H9 (cell line): Measurements from ENCODE around the gene AGMO. TPM values are rescaled to one million over a fixed set of nuclear protein-coding genes. Genes with fewer than 3 reads are reported as not detected.

Experiments used
- DNase-seq: peaks from one replicate; pipeline ENCODE4 v3.0.0-alpha.2; 2017
- H2AFZ ChIP-seq: one replicate; pipeline ENCODE4 v1.6.1; 2013; ENCODE audit warnings: mild to moderate bottlenecking, low read length, control low read depth, moderate library complexity
- H2AK5ac ChIP-seq: 2 replicates; pipeline ENCODE4 v1.6.1; 2013; ENCODE audit warnings: low read length, control low read depth, mixed read lengths; ENCODE audit not compliant: insufficient read length
- H2BK120ac ChIP-seq: one replicate; pipeline ENCODE4 v1.6.1; 2013; ENCODE audit warnings: low read depth, mild to moderate bottlenecking, low read length, control low read depth, inconsistent platforms; ENCODE audit not compliant: poor library complexity, severe bottlenecking
- H2BK12ac ChIP-seq: 2 replicates; pipeline ENCODE4 v1.6.1; 2013; ENCODE audit warnings: low read length, control low read depth, mixed read lengths, low read depth; ENCODE audit not compliant: insufficient read length
- H2BK15ac ChIP-seq: 2 replicates; pipeline ENCODE4 v1.6.1; 2013; ENCODE audit warnings: low read depth, low read length, control low read depth
- H2BK20ac ChIP-seq: one replicate; pipeline ENCODE4 v1.6.1; 2013; ENCODE audit warnings: low read depth, mild to moderate bottlenecking, low read length, control low read depth, inconsistent platforms; ENCODE audit not compliant: poor library complexity, severe bottlenecking
- H2BK5ac ChIP-seq: 2 replicates; pipeline ENCODE4 v1.6.1; 2013; ENCODE audit warnings: low read length, control low read depth, mixed read lengths; ENCODE audit not compliant: insufficient read length
- H3K14ac ChIP-seq: 2 replicates; pipeline ENCODE4 v1.6.1; 2013; ENCODE audit warnings: low read length, control low read depth; ENCODE audit not compliant: insufficient read depth
- H3K18ac ChIP-seq: 2 replicates; pipeline ENCODE4 v1.6.1; 2013; ENCODE audit warnings: low read depth, mild to moderate bottlenecking, mixed read lengths, low read length, control low read depth; ENCODE audit not compliant: insufficient read length
- H3K23ac ChIP-seq: 2 replicates; pipeline ENCODE4 v1.6.1; 2013; ENCODE audit warnings: low read length, control low read depth, mixed read lengths, low read depth; ENCODE audit not compliant: insufficient read length
- H3K23me2 ChIP-seq: 2 replicates; pipeline ENCODE4 v1.6.1; 2013; ENCODE audit warnings: low read depth, mild to moderate bottlenecking, mixed read lengths, low read length, control low read depth; ENCODE audit not compliant: insufficient read length, poor library complexity, severe bottlenecking
- H3K27ac ChIP-seq: 2 replicates; pipeline ENCODE4 v1.5.1; 2013; ENCODE audit warnings: low read length, control low read depth, mixed read lengths, low read depth; ENCODE audit not compliant: insufficient read length
- H3K27me3 ChIP-seq: 2 replicates; pipeline ENCODE4 v1.6.1; 2013; ENCODE audit warnings: low read length, control low read depth, inconsistent platforms; ENCODE audit not compliant: insufficient read depth
- H3K4ac ChIP-seq: 2 replicates; pipeline ENCODE4 v1.6.1; 2013; ENCODE audit warnings: low read depth, mild to moderate bottlenecking, control low read depth, inconsistent platforms, low read length, moderate library complexity
- H3K4me1 ChIP-seq: 2 replicates; pipeline ENCODE4 v1.6.1; 2013; ENCODE audit warnings: low read length, control low read depth, inconsistent platforms; ENCODE audit not compliant: insufficient read depth
- H3K4me2 ChIP-seq: 2 replicates; pipeline ENCODE4 v1.6.1; 2013; ENCODE audit warnings: low read length, control low read depth, mixed read lengths; ENCODE audit not compliant: insufficient read length, insufficient read depth
- H3K56ac ChIP-seq: 2 replicates; pipeline ENCODE4 v1.6.1; 2013; ENCODE audit warnings: low read depth, mild to moderate bottlenecking, mixed read lengths, low read length, control low read depth; ENCODE audit not compliant: insufficient read length
- H3K79me1 ChIP-seq: 2 replicates; pipeline ENCODE4 v1.6.1; 2013; ENCODE audit warnings: low read depth, mild to moderate bottlenecking, moderate library complexity, low read length, control low read depth, inconsistent platforms; ENCODE audit not compliant: insufficient read depth, poor library complexity, severe bottlenecking
- H3K79me2 ChIP-seq: 2 replicates; pipeline ENCODE4 v1.6.1; 2013; ENCODE audit warnings: low read length, control low read depth, inconsistent platforms; ENCODE audit not compliant: insufficient read depth
- H3K9ac ChIP-seq: 2 replicates; pipeline ENCODE4 v1.6.1; 2013; ENCODE audit warnings: low read length, control low read depth, mixed read lengths; ENCODE audit not compliant: insufficient read length; ENCODE audit errors: extremely low read depth
- H3K9me3 ChIP-seq: one replicate; pipeline ENCODE4 v1.6.1; 2013; ENCODE audit warnings: low read depth, low read length, inconsistent platforms; ENCODE audit not compliant: control insufficient read depth
- H3T11ph ChIP-seq: one replicate; pipeline ENCODE4 v1.6.1; 2013; ENCODE audit warnings: mild to moderate bottlenecking, low read length, control low read depth, inconsistent platforms
- H4K20me1 ChIP-seq: one replicate; pipeline ENCODE4 v1.6.1; 2013; ENCODE audit not compliant: control insufficient read depth, insufficient read length, insufficient read depth
- H4K5ac ChIP-seq: 2 replicates; pipeline ENCODE4 v1.6.1; 2013; ENCODE audit warnings: low read depth, mild to moderate bottlenecking, mixed read lengths, low read length, control low read depth; ENCODE audit not compliant: insufficient read length
- H4K8ac ChIP-seq: replicated peaks from 2 replicates; pipeline ENCODE4 v1.6.1; 2013; ENCODE audit warnings: low read length, control low read depth, mixed read lengths, low read depth; ENCODE audit not compliant: insufficient read length
- H4K91ac ChIP-seq: 2 replicates; pipeline ENCODE4 v1.6.1; 2013; ENCODE audit warnings: low read depth, mild to moderate bottlenecking, moderate library complexity, mixed read lengths, low read length, control low read depth; ENCODE audit not compliant: insufficient read length
- H3K27ac Mint-ChIP-seq, 3 experiments: 2 replicates in 2 of 3; 3 replicates in 1 of 3; pipeline ENCODE4 v1.8.0; 2020 to 2021; ENCODE audit warnings: mixed read lengths in 3 of 3, mild to moderate bottlenecking in 1 of 3, moderate library complexity in 1 of 3
- H3K27me3 Mint-ChIP-seq: 2 replicates; pipeline ENCODE4 v1.8.0; 2021; ENCODE audit warnings: low read depth, mild to moderate bottlenecking, moderate library complexity, mixed read lengths
- H3K36me3 Mint-ChIP-seq, 3 experiments: 2 replicates in 2 of 3; 3 replicates in 1 of 3; pipeline ENCODE4 v1.8.0; 2020 to 2021; ENCODE audit warnings: low read depth in 3 of 3, mixed read lengths in 3 of 3; ENCODE audit not compliant: insufficient read depth in 1 of 3
- H3K4me1 Mint-ChIP-seq, 2 experiments: 2 replicates each; pipeline ENCODE4 v1.8.0; 2020; ENCODE audit warnings: mixed read lengths in 2 of 2
- H3K4me3 Mint-ChIP-seq, 2 experiments: 2 replicates in 1 of 2; 3 replicates in 1 of 2; pipeline ENCODE4 v1.8.0; 2020 to 2021; ENCODE audit warnings: mild to moderate bottlenecking in 2 of 2, mixed read lengths in 2 of 2, moderate library complexity in 1 of 2
- H3K9me3 Mint-ChIP-seq, 2 experiments: 2 replicates in 1 of 2; 3 replicates in 1 of 2; pipeline ENCODE4 v1.8.0; 2020; ENCODE audit warnings: mild to moderate bottlenecking in 2 of 2, mixed read lengths in 2 of 2, moderate library complexity in 1 of 2
- CTCF ChIP-seq: fragments of 200-600 bp; sonication (generic); conservative IDR thresholded peaks from 3 replicates; pipeline ENCODE4 v1.8.0; 2021; ENCODE audit warnings: antibody characterized with exemption, mild to moderate bottlenecking
- WGBS: extraction: QIAGEN DNeasy Blood & Tissue Kit; methylation state at CpG from one replicate; pipeline ENCODE4 v1.1.7; 2013; ENCODE audit warnings: missing lambda C conversion rate, low lambda C conversion rate, mixed read lengths; ENCODE audit not compliant: insufficient read length; ENCODE audit errors: extremely low coverage; 5-methylcytosine and 5-hydroxymethylcytosine counted together
- total RNA-seq: library from RNA; stranded (reverse); gene quantifications from 2 replicates; pipeline ENCODE4 v1.2.1, GENCODE V29; 2021

The AGMO gene
- total RNA-seq, 1 experiment from 2014 or later, result 0.70 TPM

- H3K27me3 Mint-ChIP-seq, result no peaks in the 10 kb centered on the region
These were observed 72.4 kb downstream of the AGMO start for GRCh38 chr7:15489383-15489782.

More at GRCh38 chr7:15489383-15489782, 72.4 kb downstream of the AGMO start:
- DNase-seq, result no peak
- Histone ChIP-seq H3K18ac (no peak overlapping the region), H3K9me3 (no peaks in the 10 kb centered on the region), H2AFZ (no peak overlapping the region), H3K79me2 (no peaks in the 10 kb centered on the region), H3K23ac (no peak overlapping the region), H3K27me3 (no peaks in the 10 kb centered on the region), H3K4ac (no peak overlapping the region), H3K9ac (no peak overlapping the region), H2BK120ac (no peak overlapping the region), H4K8ac (no peak overlapping the region), H2BK5ac (no peak overlapping the region), H2AK5ac (no peak overlapping the region), H3K4me2 (no peak overlapping the region), H4K5ac (no peak overlapping the region), H3K79me1 (no peaks in the 10 kb centered on the region), H4K91ac (no peak overlapping the region), H3K27ac (no peak overlapping the region), H3K23me2 (no peaks in the 10 kb centered on the region), H2BK15ac (no peak overlapping the region), H2BK12ac (no peak overlapping the region), H3K56ac (no peak overlapping the region), H3T11ph (no peak overlapping the region), H3K14ac (no peak overlapping the region), H3K4me1 (no peaks in the 10 kb centered on the region), H4K20me1 (no peaks in the 10 kb centered on the region), H2BK20ac (no peak overlapping the region)
- no peak overlapping the region for H3K4me3 Mint-ChIP-seq
- TF ChIP-seq CTCF, result no peak
- H3K9me3 Mint-ChIP-seq, result no peaks in the 10 kb centered on the region
- no peak overlapping the region for H3K27ac Mint-ChIP-seq
- H3K36me3 Mint-ChIP-seq, result no peaks in the 10 kb centered on the region; a peak in 2 of 7 replicates
- no CpG with 5 or more reads among the region's 4 CpGs for WGBS
- no peaks in the 10 kb centered on the region for H3K4me1 Mint-ChIP-seq
